ENCODE results near the gene SMTN.
"Not testable (repeated sequence)": the region's sequence is repeated elsewhere in the genome, so short reads cannot be mapped to it uniquely, and the experiment has no call there.

Gene SMTN

GRCh38 chr22:31073545-31074145 is 7.5 kb upstream of the SMTN start:
- not testable (repeated sequence) for DNase-seq

- no peak for DNase-seq
Measured at GRCh38 chr22:31075961-31076360, 5.2 kb upstream of the SMTN start.

GRCh38 chr22:31077681-31078080 is 3.4 kb upstream of the SMTN start:
- no peak for DNase-seq

- not testable (repeated sequence) for DNase-seq
Measured at GRCh38 chr22:31078389-31078788, 2.7 kb upstream of the SMTN start.

- DNase-seq = peak in 1 of 3 experiments; percentile 2
Measured at GRCh38 chr22:31079095-31079642, 1.9 kb upstream of the SMTN start.

- DNase-seq = peak in 2 of 3 experiments; percentile 25 to 57
Measured at GRCh38 chr22:31080164-31080847, 812 bp upstream of the SMTN start.

GRCh38 chr22:31081963-31082605 is 966 bp downstream of the SMTN start:
- no peak for DNase-seq

- DNase-seq = no peak
Measured at GRCh38 chr22:31082606-31083376, 1.7 kb downstream of the SMTN start.

- peak in 2 of 3 experiments; percentile 69 to 84 for DNase-seq
Measured at GRCh38 chr22:31083377-31083768, 2.3 kb downstream of the SMTN start.

GRCh38 chr22:31083923-31084810 is 3.0 kb downstream of the SMTN start:
- no peak for DNase-seq

- no peak for DNase-seq
Measured at GRCh38 chr22:31084811-31085492, 3.8 kb downstream of the SMTN start.

- DNase-seq = no peak
Measured at GRCh38 chr22:31085493-31085824, 4.3 kb downstream of the SMTN start.

GRCh38 chr22:31085928-31086327 is 4.8 kb downstream of the SMTN start:
- no peak for DNase-seq

GRCh38 chr22:31086703-31087330 is 5.7 kb downstream of the SMTN start:
- no peak for DNase-seq

GRCh38 chr22:31087744-31088215 is 6.7 kb downstream of the SMTN start:
- DNase-seq = no peak

- DNase-seq = no peak
Measured at GRCh38 chr22:31088233-31088986, 7.3 kb downstream of the SMTN start.

- peak in 1 of 3 experiments; percentile 12 for DNase-seq
Measured at GRCh38 chr22:31089160-31090100, 8.3 kb downstream of the SMTN start.

GRCh38 chr22:31090217-31091085 is 9.3 kb downstream of the SMTN start:
- no peak for DNase-seq
